GM06990 (cell line): ENCODE measurements around the gene MS4A18.

Source experiments
- DNase-seq: peaks from one replicate; pipeline ENCODE4 v3.0.0-alpha.2; 2011; ENCODE audit not compliant: insufficient read length; ENCODE audit errors: extremely low read depth
- H3K27me3 ChIP-seq: replicated peaks from 2 replicates; pipeline ENCODE4 v1.6.0; 2011; ENCODE audit warnings: low read length; ENCODE audit not compliant: control insufficient read depth, insufficient read depth
- H3K36me3 ChIP-seq: 2 replicates; pipeline ENCODE4 v1.5.1; 2011; ENCODE audit warnings: low read length; ENCODE audit not compliant: control insufficient read depth, insufficient read depth
- H3K4me3 ChIP-seq: replicated peaks from 2 replicates; pipeline ENCODE4 v1.5.1; 2011; ENCODE audit warnings: low read depth, mild to moderate bottlenecking, control low read depth, low read length
- TF ChIP-seq, protein P1 (sequence below): IDR thresholded peaks from 2 replicates; pipeline ENCODE4 v1.5.1; 2011; ENCODE audit warnings: low read length, control low read depth, mild to moderate bottlenecking, inconsistent platforms; ENCODE audit not compliant: insufficient read depth, poor library complexity, severe bottlenecking

The MS4A18 gene

DNA sequence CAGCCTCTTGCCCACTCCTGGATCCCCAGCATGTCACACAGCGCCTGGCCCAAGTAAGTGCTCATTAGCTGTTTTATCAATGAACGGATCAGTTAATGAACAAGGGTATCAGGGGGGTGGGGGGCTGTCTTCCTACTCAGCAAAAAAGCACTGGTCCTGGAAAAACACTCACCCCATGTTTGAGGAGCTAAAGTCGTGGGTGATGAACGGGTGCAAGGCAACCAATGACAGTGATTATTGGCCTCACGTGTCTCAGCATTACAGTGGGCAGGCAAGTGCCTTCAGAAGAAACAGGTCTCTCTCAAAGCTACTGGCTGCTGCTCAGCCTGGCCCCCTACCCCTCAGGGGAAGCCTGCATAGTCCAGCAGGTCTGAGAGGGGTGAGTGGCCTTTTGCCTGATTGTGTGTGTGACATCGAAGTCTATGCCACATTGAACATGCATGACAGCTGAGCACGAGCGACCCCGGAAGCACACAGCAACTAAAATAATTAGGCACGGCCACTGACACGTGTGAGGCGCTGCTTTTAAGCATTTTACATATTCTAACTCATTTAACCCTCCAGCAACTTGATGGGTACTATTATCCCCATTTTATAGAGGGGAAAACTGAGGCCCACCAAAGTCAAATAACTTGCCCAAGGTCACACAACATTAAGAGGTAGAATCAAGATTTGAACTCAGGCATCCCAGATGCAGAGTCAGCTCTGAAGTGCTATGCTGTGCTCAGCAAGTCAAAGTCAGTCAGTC is 58.0 kb downstream of the MS4A18 start:
- Histone ChIP-seq H3K4me3 (no peak overlapping the region), H3K27me3 (no peaks in the 10 kb centered on the region), H3K36me3 (no peaks in the 10 kb centered on the region)
- TF ChIP-seq, protein P1, sequence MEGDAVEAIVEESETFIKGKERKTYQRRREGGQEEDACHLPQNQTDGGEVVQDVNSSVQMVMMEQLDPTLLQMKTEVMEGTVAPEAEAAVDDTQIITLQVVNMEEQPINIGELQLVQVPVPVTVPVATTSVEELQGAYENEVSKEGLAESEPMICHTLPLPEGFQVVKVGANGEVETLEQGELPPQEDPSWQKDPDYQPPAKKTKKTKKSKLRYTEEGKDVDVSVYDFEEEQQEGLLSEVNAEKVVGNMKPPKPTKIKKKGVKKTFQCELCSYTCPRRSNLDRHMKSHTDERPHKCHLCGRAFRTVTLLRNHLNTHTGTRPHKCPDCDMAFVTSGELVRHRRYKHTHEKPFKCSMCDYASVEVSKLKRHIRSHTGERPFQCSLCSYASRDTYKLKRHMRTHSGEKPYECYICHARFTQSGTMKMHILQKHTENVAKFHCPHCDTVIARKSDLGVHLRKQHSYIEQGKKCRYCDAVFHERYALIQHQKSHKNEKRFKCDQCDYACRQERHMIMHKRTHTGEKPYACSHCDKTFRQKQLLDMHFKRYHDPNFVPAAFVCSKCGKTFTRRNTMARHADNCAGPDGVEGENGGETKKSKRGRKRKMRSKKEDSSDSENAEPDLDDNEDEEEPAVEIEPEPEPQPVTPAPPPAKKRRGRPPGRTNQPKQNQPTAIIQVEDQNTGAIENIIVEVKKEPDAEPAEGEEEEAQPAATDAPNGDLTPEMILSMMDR: no peak
- DNase-seq: no peak

DNA sequence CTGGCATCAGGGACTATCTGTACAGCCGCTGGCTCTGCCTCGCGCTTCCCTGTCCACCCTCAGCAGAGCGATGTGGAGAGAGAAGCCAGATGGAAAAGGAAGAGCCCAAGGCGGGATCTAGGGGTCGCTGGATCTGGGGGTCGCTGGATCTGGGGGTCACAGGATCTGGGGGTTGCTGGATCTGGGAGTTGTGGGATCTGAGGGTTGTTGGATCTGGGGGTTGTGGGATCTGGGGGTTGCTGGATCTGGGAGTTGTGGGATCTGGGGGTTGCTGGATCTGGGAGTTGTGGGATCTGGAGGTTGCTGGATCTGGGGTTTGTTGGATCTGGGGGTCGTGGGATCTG is 58.6 kb downstream of the MS4A18 start:
- Histone ChIP-seq H3K27me3 (no peaks in the 10 kb centered on the region), H3K36me3 (no peaks in the 10 kb centered on the region), H3K4me3 (no peak overlapping the region)
- no peak for DNase-seq
- TF ChIP-seq, protein P1: no peak

DNA sequence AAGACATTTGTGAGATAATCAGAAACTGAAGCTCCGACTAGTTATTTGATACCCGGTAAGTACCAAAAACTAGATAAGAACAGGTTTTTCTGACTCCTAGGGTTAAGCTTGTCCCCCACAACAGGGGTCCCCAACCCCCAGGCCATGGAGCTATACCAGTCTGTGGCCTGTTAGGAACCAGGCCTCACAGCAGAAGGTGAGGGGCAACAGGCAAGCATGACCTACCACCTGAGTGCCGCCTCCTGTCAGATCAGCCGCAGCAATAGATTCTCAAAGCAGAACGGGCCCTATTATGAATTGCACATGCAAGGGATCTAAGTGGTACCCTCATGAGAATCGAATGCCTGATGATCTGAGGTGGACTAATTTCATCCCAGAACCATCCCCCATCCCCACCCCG is 59.4 kb downstream of the MS4A18 start:
- DNase-seq: no peak
- Histone ChIP-seq H3K4me3 (no peak overlapping the region), H3K36me3 (no peaks in the 10 kb centered on the region), H3K27me3 (no peaks in the 10 kb centered on the region)
- TF ChIP-seq, protein P1: no peak

DNA sequence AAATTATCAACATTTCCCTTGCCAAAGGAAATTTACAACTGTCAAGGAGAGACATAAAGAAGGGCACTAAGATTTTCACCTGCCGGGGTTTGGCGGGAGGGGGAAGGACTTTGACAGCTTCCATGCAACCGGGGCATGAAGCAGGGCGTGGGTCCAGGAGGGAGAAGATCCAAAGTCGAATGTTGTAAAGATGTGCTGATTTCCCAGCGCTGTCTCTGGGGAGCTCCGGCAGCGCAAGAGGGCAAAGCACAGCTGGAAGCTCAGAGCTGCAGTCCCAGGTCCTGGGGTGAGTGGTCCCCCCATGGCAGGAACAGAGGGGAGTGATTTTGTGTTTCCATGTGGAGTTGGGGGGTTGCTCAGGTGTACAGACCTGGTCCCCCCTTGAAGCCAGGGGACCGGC is 60.6 kb downstream of the MS4A18 start, which contains the start of gene MS4A10:
Gene MS4A10, plus strand, starts transcription at position 198 of the 400 bp plus-strand sequence. CDS start 5,003 bp downstream, outside the sequence.
- no peak within 1 kb of the TSS for H3K4me3 ChIP-seq
- DNase-seq: no peak
- no peaks in the 10 kb centered on the region for H3K27me3 ChIP-seq
- no peaks in the 10 kb centered on the region for H3K36me3 ChIP-seq
- TF ChIP-seq, protein P1: no peak

DNA sequence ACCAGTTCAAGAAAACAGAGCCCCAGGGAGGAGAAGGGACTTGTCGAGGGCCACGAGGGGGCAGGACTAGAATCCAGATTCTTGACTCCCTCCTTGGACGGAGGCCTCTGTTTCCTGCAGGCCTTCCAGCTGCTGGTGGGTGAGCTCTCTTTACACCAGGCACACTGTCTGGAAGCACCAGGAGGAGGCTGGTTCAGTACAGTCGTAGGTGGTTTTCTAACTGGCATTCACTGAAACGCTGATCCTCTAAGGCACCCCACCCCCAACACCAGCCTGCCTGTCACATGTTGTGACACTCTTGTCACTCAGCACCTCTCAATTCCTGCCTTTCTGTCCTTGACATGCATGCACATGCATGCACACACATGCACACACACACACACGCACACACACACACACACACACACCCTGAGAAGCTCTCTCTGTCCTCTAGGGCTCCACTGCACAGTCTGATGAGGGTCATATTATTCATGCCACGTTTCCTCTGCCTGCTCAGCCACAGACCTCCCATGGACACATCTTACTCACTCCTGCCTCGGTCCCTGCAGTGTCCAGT is 61.4 kb downstream of the MS4A18 start:
- H3K4me3 ChIP-seq: no peak overlapping the region
- H3K27me3 ChIP-seq: no peaks in the 10 kb centered on the region
- H3K36me3 ChIP-seq: no peaks in the 10 kb centered on the region
- TF ChIP-seq, protein P1: no peak
- DNase-seq: no peak
